HCT116 (cell line): ENCODE results near the gene SLFN12L.
"Not testable (repeated sequence)": the region's sequence is repeated elsewhere in the genome, so short reads cannot be mapped to it uniquely, and the experiment has no call there.

Source experiments
- POLR2A ChIP-seq: IDR thresholded peaks from 2 replicates; pipeline ENCODE4 v1.7.0; 2011; ENCODE audit warnings: borderline replicate concordance; ENCODE audit not compliant: insufficient read depth, insufficient read length; ENCODE audit errors: extremely low read depth
- POLR2AphosphoS5 ChIP-seq: IDR thresholded peaks from 2 replicates; pipeline ENCODE4 v1.6.1; 2011; ENCODE audit warnings: mild to moderate bottlenecking, low read depth, low read length, moderate library complexity
- SRF ChIP-seq: IDR thresholded peaks from 2 replicates; pipeline ENCODE4 v1.6.1; 2012; ENCODE audit warnings: low read depth
- ZFX ChIP-seq: fragments of 450-650 bp; IDR thresholded peaks from 2 replicates; pipeline ENCODE4 v1.6.1; 2017
- TF ChIP-seq, protein P1 (sequence below), 3 experiments: fragments of 200-600 bp in 1 of 3; sonication (generic) in 1 of 3; IDR thresholded peaks in 2 of 3; conservative IDR thresholded peaks in 1 of 3; 2 replicates each; pipeline ENCODE4 v1.5.1; 2012 to 2017; ENCODE audit warnings: low read depth in 2 of 3, low read length in 2 of 3, antibody characterized with exemption in 1 of 3, borderline replicate concordance in 1 of 3, control low read depth in 1 of 3, mild to moderate bottlenecking in 1 of 3, mixed read lengths in 1 of 3, mixed run types in 1 of 3, moderate library complexity in 1 of 3; ENCODE audit not compliant: insufficient read depth in 1 of 3

DNA sequence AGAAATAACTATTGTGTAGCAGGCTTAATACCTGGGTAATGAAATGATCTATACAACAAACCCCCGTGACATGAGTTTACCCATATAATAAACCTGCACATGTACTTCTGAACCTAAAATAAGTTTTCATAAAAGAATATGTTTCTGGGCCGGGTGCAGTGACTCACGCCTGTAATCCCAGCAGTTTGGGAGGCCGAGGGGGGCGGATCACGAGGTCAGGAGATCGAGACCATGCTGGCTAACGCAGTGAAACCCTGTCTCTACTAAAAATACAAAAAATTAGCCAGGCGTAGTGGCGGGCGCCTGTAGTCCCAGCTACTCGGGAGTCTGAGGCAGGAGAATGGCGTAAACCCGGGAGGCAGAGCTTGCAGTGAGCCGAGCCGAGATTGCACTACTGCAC is 25.7 kb upstream of the SLFN12L start:
- TF ChIP-seq ZFX, POLR2A, SRF, POLR2AphosphoS5: not testable (repeated sequence)
- TF ChIP-seq, protein P1, sequence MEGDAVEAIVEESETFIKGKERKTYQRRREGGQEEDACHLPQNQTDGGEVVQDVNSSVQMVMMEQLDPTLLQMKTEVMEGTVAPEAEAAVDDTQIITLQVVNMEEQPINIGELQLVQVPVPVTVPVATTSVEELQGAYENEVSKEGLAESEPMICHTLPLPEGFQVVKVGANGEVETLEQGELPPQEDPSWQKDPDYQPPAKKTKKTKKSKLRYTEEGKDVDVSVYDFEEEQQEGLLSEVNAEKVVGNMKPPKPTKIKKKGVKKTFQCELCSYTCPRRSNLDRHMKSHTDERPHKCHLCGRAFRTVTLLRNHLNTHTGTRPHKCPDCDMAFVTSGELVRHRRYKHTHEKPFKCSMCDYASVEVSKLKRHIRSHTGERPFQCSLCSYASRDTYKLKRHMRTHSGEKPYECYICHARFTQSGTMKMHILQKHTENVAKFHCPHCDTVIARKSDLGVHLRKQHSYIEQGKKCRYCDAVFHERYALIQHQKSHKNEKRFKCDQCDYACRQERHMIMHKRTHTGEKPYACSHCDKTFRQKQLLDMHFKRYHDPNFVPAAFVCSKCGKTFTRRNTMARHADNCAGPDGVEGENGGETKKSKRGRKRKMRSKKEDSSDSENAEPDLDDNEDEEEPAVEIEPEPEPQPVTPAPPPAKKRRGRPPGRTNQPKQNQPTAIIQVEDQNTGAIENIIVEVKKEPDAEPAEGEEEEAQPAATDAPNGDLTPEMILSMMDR (IDR thresholded peaks at IDR 0.05 in 2 of 3, conservative IDR thresholded peaks at IDR 0.05 in 1 of 3; ENCODE audit: borderline replicate concordance in 1 of 3, insufficient read depth in 1 of 3, low read depth in 2 of 3, low read length in 2 of 3): not testable (repeated sequence)
